Measurements from ENCODE around the gene KRTAP6-1. TPM values are rescaled to one million over a fixed set of nuclear protein-coding genes. Genes with fewer than 3 reads are reported as not detected.

The KRTAP6-1 gene, protein sequence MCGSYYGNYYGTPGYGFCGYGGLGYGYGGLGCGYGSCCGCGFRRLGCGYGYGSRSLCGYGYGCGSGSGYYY
- polyA plus RNA-seq (ENCODE audit: insufficient read length) = not detected

DNA sequence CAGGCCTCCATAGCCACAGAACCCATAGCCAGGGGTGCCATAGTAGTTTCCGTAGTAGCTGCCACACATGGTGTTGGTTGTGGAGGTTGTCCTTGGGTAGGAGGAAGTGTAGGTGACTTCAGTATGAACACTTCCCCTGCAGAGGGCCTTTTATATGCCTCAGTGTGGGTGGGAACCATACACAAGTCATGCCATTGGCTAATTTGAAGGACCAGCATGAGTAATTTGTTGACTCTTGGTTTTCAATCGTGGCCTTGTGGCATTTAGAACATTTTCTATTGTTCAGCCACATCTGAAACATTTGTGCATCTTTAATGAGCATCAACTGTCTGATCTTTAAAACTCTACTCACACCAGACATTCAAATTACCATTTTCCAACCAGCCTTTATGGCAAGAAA is at the start of gene KRTAP6-1:
TSS of gene KRTAP6-1 (minus strand) at position 95 of the 400 bp plus-strand sequence. CDS start at position 69, 26 bp downstream.
- no peak for DNase-seq

DNA sequence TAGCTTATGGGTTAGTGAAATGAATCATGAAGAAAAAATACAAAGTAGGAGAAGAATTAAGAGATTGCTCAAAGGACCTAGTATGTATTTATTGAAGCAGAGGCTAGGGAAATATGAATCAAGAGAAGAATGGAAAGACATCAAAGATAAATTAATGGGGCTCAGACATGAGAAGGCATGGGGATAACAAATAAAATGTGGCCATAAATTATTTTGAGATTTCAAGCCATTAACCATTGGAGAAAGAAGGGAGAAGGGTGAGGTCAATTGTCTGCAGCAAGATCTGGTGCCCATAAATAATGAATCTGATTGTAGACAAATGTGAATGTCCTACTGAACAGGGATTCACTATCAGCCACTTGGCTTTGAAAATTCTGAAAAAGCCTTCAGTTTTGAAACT is 39.2 kb upstream of the KRTAP6-1 start:
- DNase-seq = no peak

DNA sequence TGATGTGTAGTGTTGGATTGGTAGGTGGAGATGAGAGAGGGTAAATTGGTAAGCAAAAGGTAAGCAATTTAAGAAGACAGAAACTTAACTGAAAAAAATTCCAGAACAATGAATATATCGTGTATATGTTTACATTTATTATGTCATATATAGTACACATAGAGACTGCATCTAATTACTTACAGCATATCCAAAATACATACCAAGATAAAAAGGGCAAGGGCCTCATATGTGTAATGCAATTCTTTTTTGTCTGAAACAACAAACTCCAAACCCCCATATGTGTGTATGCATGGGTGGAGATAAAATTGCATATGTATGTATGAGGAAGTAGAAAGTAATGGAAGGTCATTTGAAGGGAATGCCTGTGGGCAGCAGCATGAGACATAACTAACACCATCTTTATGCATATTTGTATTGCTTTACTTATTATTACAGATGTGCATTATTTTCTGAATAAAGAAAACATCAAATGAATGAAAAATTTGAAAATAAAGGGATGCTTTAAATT is 33.2 kb upstream of the KRTAP6-1 start:
- DNase-seq = no peak

GRCh38 chr21:30642564-30642963 is 28.8 kb upstream of the KRTAP6-1 start, which contains the start of gene KRTAP20-3:
KRTAP20-3 (plus strand) TSS chr21:30642864.
- no peak for DNase-seq

DNA sequence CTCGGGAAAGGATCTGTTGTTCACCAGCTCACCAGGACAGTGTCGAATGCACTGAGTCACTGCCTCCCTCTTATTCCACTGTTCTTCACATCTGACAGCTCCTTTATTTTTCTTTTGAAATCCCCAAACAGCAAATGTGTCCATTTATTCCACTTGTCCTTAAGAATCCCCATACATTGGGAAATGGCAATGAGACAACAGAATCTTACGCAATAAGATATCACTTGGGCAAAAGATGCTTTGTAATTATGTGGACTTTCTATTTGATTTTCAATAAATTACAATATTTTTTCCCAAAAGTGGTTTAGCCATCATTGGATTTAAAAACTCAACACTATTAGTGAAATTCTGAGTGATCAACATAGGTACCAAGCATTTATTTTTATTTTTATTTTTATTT is 25.0 kb upstream of the KRTAP6-1 start:
- no peak for DNase-seq

DNA sequence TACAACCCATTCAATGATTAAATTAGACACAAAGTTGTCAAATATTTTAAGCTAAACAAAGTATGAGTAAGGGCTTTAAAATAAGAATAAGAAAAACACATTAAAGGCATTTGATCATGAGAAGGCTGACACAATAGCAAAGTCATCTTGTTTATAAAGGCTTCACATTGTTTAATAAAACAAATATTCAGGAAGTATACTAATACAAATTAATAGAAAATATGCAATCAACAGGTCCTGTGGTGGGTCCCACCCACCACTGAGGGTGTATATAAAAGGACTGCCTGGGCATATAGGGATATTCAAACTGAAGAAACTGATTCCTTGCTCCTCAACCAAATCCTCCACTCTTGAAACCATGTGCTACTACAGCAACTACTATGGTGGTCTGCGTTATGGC is 21.2 kb upstream of the KRTAP6-1 start, which contains the start of gene KRTAP20-2:
TSS of gene KRTAP20-2 (plus strand) at position 301 of the 400 bp plus-strand sequence. CDS start at position 359, 58 bp downstream.
- no peak for DNase-seq

DNA sequence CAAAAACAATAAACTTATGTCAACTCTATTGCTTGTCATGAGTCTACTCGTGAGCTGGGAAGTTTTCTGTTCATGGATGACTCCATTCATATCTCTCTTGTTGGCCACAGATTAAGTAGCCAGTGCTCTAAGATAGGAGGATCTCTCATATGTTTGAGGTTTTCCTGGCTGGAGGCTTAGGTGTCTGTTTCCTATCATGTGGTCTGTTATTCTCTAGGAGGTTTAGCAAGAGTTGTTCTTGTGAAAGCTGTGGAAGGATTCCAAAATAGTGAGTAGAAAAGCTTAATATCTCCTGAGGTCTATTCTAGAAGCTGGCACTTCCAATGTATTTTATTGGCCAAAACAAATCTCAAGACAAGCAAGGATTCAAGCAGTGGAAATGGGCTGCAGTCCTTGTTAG is 15.5 kb upstream of the KRTAP6-1 start:
- no peak for DNase-seq

DNA sequence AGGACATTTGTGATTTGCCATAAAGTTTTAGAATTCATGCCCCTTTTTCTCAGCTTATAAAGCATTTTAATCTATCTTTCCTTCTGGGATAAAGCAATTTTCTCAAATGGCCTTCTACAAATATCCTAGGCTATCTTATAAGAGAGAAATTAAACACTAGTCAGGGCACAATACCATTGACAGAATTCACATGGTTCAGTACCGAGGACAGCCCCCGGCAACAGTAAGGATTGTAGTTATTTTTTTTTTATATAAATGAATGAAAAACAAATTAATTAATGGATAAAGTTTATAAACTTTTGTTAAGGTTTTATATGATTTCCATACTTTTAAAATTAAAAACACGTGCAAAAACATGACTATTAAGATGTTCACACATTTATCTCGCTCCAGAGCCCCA is 14.4 kb upstream of the KRTAP6-1 start:
- DNase-seq = no peak

GRCh38 chr21:30625449-30626165 is 11.9 kb upstream of the KRTAP6-1 start:
- DNase-seq = peak; percentile 3

- no peak for DNase-seq
These were observed 9.6 kb upstream of the KRTAP6-1 start for GRCh38 chr21:30623362-30623761.

DNA sequence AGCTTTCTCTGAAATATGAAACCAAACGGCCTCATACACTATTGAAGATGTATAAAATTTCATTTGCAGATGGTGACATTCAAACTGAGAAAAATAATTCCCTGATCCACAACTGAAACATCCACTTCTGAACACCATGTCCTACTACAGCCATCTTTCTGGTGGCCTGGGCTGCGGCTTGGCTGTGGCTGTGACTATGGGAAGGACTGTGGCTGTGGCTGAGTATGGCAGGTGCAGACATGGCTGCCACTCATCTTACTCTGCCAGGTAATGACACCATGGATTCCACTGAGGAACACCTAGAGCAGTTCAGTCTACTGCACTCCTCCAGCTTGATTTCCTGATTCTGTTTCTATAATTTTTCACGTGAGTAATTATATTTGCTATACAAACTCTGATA is 6.8 kb upstream of the KRTAP6-1 start, which contains the start of gene KRTAP20-4:
TSS of gene KRTAP20-4 (plus strand) at position 106 of the 400 bp plus-strand sequence.
- DNase-seq = no peak

GRCh38 chr21:30620080-30620479 is 6.3 kb upstream of the KRTAP6-1 start:
- no peak for DNase-seq

GRCh38 chr21:30616125-30616524 is 2.4 kb upstream of the KRTAP6-1 start, which contains the start of gene KRTAP20-1:
KRTAP20-1 (plus strand) TSS chr21:30616425; CDS start chr21:30616455, 30 bp downstream.
- DNase-seq = no peak

GRCh38 chr21:30615199-30615598 is 1.5 kb upstream of the KRTAP6-1 start:
- no peak for DNase-seq

DNA sequence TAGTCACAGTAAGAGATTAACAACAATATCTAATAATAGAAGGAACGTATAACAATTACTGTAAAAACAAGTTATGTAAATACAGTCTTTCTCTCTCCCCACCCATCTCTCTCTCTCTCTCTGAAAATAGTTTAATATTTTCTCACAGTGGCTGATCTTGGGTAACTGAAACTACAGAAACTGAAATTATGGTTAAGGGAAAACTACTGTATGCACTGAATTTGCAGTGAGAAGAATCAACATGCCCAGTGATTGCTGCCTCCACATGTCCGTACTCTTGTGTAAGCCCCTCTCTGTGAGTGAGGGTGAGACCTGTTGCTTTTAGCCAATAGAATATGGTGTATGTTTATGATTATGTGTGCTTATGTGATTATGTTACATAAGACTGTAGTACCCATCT is 1.6 kb downstream of the KRTAP6-1 start:
- DNase-seq = no peak

DNA sequence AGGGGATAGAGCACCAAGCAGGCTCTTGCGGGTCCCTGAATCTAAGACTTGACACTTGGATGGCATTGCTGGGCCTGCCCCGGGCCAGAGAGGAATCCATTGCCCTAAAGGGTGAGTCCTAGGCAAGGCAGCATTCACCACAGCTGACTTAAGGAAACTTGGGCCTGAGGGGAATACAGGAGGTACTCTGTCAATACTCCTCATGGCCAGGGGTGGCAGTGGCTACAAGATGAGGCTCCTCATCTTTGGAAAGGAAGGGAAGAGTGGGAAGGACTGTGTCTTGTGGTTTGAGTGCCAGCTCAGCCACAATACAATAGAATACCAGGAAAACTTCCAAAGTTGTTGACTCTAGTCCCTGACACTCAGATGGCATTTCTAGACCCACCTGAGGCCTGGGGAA is 7.8 kb downstream of the KRTAP6-1 start:
- no peak for DNase-seq

GRCh38 chr21:30600787-30601186 is 12.9 kb downstream of the KRTAP6-1 start, which contains the start of gene KRTAP22-1:
KRTAP22-1 (plus strand) TSS chr21:30601087.
- DNase-seq = no peak

GRCh38 chr21:30598802-30599201 is 14.9 kb downstream of the KRTAP6-1 start, which contains the start of gene KRTAP6-2:
KRTAP6-2 (minus strand) TSS chr21:30598902; CDS start chr21:30598874, 28 bp downstream.
- DNase-seq = no peak

DNA sequence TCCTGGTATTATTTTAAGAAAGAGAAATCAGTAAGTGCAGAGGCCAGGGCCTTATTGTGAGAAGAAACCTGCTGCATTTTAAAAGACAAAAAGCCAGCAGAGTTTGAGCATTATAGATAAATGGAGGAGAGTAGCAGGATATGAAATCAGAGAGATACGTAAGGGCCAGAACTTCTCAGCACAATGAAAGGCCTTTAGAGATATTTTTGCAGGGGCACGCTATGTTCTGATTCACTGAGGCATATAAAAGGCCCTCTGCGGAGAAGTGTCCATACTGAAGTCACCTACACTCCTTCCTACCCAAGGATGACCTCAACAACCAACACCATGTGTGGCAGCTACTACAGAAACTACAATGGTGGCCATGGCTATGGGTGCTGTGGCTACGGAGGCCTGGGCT is 21.6 kb downstream of the KRTAP6-1 start, which contains the start of gene KRTAP6-3:
TSS of gene KRTAP6-3 (plus strand) at position 301 of the 400 bp plus-strand sequence. CDS start at position 307, 6 bp downstream.
- no peak for DNase-seq

- DNase-seq = no peak
These were observed 23.4 kb downstream of the KRTAP6-1 start, which contains the start of gene KRTAP22-2 for GRCh38 chr21:30590297-30590696. KRTAP22-2 (minus strand) TSS chr21:30590397.

DNA sequence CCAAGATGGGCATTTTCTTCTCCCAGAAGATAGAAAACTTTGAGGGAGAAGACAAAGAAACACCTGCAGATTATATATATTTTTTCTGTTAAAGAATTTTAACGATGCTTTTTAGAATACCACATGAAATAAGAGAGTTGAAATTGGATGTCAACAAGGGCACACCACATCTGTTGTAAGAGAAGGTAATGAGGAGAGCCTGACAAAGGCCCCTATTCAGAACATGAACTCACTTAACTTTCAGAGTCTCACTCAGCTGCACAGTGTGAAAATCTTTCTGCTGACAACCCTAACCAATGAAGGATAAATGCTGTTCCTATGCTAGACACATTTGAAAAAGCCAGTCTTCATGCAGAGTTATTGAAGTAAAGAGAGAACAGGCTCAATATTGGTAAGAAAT is 30.9 kb downstream of the KRTAP6-1 start:
- DNase-seq = no peak

- no peak for DNase-seq
These were observed 33.6 kb downstream of the KRTAP6-1 start for GRCh38 chr21:30580132-30580531.

- peak; percentile 21 for DNase-seq
These were observed 34.4 kb downstream of the KRTAP6-1 start for GRCh38 chr21:30579346-30579745.

Data from hindlimb muscle (tissue), 1 donor.